Mammary epithelial cell (primary cell): ENCODE results near the gene ZNHIT2.

Experiments used
- EZH2 ChIP-seq: IDR thresholded peaks from 2 replicates; pipeline ENCODE4 v1.6.1; 2012; ENCODE audit warnings: low read length, inconsistent platforms, borderline replicate concordance
- TF ChIP-seq, protein P1 (sequence below), 2 donors: IDR thresholded peaks in 1 of 2; conservative IDR thresholded peaks in 1 of 2; 2 replicates each; pipeline ENCODE4 v1.5.1; 2011 to 2012; ENCODE audit warnings: inconsistent platforms in 2 of 2, low read length in 2 of 2, mild to moderate bottlenecking in 2 of 2, control low read depth in 1 of 2, low read depth in 1 of 2; ENCODE audit not compliant: insufficient read depth in 1 of 2; ENCODE audit errors: extremely low read depth in 1 of 2

DNA sequence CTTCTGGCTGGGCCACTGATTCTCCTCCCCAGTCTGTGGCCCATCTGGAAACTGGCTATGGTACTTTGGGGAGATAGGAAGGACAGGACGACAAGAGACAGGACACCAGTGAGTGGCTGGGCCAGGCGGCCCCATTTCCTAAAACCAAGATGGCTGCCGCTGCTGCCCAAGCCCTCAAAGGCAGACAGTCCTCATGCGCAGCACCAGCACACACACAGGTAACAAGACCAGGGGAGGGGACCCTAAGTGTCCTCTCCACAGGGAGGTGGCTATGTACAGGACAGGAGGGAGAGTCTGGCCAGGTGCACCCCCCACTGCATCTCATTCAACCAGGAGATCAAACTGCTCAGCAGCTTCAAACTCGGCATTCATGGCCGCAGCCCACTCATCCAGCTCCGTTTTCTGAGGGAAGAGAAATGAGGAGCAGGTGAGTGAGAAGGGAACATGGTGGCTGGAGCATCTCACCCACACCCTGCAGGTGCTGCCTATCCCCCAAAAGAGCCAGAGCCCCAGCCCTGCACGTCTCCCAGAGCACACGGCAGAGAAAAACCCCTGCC is 38.6 kb downstream of the ZNHIT2 start:
- TF ChIP-seq, protein P1, sequence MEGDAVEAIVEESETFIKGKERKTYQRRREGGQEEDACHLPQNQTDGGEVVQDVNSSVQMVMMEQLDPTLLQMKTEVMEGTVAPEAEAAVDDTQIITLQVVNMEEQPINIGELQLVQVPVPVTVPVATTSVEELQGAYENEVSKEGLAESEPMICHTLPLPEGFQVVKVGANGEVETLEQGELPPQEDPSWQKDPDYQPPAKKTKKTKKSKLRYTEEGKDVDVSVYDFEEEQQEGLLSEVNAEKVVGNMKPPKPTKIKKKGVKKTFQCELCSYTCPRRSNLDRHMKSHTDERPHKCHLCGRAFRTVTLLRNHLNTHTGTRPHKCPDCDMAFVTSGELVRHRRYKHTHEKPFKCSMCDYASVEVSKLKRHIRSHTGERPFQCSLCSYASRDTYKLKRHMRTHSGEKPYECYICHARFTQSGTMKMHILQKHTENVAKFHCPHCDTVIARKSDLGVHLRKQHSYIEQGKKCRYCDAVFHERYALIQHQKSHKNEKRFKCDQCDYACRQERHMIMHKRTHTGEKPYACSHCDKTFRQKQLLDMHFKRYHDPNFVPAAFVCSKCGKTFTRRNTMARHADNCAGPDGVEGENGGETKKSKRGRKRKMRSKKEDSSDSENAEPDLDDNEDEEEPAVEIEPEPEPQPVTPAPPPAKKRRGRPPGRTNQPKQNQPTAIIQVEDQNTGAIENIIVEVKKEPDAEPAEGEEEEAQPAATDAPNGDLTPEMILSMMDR (conservative IDR thresholded peaks at IDR 0.05 in 1 of 2, IDR thresholded peaks at IDR 0.05 in 1 of 2; ENCODE audit: extremely low read depth in 1 of 2, insufficient read depth in 1 of 2, low read depth in 1 of 2, low read length in 2 of 2): no peak
- TF ChIP-seq EZH2: no peak
